Umbilical cord (tissue), 2 donors: ENCODE measurements around the gene ABCG1. TPM values are rescaled to one million over a fixed set of nuclear protein-coding genes. Genes with fewer than 3 reads are reported as not detected.

Source experiments
- DNase-seq: peaks from one replicate; pipeline ENCODE4 v3.0.0-alpha.2; 2015; ENCODE audit warnings: low spot score
- total RNA-seq: library from RNA; depleted of rRNA; stranded (reverse); fragments of >200 nt; gene quantifications from one replicate; pipeline ENCODE4 v1.2.3, GENCODE V29; 2014; ENCODE audit warnings: low replicate concordance; ENCODE audit not compliant: insufficient read depth

Gene ABCG1
- total RNA-seq, 1 donor from 2014 or later = 6.5 TPM

DNA sequence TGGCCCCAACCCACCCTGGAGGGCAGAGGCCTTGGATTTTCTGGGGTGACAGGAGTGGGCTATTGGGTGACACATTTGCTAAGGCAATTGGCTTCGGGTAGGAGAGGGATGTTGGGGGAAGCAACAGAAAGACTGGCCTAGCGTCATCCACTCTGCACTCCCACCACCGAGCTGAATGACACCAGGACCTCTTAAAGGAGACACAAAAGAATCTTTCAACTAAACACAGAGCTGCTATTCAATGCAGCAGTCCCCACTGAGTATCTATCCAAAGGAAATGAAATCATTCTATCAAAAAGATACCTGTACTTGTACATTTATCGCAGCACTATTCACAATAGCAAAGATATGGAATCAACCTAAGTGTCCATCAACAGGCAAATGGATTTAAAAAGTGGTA lies 125.7 kb downstream of the ABCG1 start:
- no peak for DNase-seq

GRCh38 chr21:42346441-42346840 lies 127.5 kb downstream of the ABCG1 start:
- DNase-seq = no peak

Other genes starting within 250 kb of the ABCG1 start
- gene ZBTB21, start 208.8 kb upstream of the ABCG1 start, total RNA-seq = 12.5 TPM
- gene UMODL1, start 147.8 kb upstream of the ABCG1 start, total RNA-seq = 0.48 TPM
- 0.48 TPM for gene TFF3, start 96.3 kb downstream of the ABCG1 start, total RNA-seq
- gene TFF2, start 131.9 kb downstream of the ABCG1 start, total RNA-seq = not detected
- not detected for gene TFF1, start 147.4 kb downstream of the ABCG1 start, total RNA-seq
- gene TMPRSS3, start 176.9 kb downstream of the ABCG1 start, total RNA-seq = 1.7 TPM
- gene UBASH3A, start 184.8 kb downstream of the ABCG1 start, total RNA-seq = 1.9 TPM